Caki2 (cell line): ENCODE data around the gene ASCL1. TPM values are rescaled to one million over a fixed set of nuclear protein-coding genes. Genes with fewer than 3 reads are reported as not detected.

Experiments used
- DNase-seq: peaks from one replicate; pipeline ENCODE4 v3.0.0-alpha.2; 2015; ENCODE audit warnings: low read depth
- in situ Hi-C: cut with HindIII; loops from 2 replicates; pipeline ENCODE4 v1.10.0; 2016; ENCODE audit warnings: low sequenced_read_pairs, low pct_unique_long_range_greater_than_20kb, mixed read lengths
- total RNA-seq: library from RNA; depleted of rRNA; stranded (reverse); fragments of >200 nt; shearing (Covaris generic); gene quantifications from 2 replicates; pipeline ENCODE4 v1.2.3, GENCODE V29; 2014; ENCODE audit warnings: low replicate concordance; rRNA removed

Gene ASCL1
- total RNA-seq, 1 experiment from 2014 or later, result not detected

GRCh38 chr12:102966200-102966863 lies 8.9 kb downstream of the ASCL1 start:
- no peak for DNase-seq
- in situ Hi-C loops, result no loop called here

GRCh38 chr12:102970780-102971179 lies 13.3 kb downstream of the ASCL1 start:
- in situ Hi-C loops, result no loop called here

GRCh38 chr12:102971227-102971626 lies 13.8 kb downstream of the ASCL1 start:
- no peak for DNase-seq
- in situ Hi-C loops, result no loop called here

More at GRCh38 chr12:102970780-102971179, 13.3 kb downstream of the ASCL1 start:
- DNase-seq, result no peak

GRCh38 chr12:102973583-102973982 lies 16.1 kb downstream of the ASCL1 start:
- DNase-seq, result no peak
- in situ Hi-C loops, result no loop called here

DNA sequence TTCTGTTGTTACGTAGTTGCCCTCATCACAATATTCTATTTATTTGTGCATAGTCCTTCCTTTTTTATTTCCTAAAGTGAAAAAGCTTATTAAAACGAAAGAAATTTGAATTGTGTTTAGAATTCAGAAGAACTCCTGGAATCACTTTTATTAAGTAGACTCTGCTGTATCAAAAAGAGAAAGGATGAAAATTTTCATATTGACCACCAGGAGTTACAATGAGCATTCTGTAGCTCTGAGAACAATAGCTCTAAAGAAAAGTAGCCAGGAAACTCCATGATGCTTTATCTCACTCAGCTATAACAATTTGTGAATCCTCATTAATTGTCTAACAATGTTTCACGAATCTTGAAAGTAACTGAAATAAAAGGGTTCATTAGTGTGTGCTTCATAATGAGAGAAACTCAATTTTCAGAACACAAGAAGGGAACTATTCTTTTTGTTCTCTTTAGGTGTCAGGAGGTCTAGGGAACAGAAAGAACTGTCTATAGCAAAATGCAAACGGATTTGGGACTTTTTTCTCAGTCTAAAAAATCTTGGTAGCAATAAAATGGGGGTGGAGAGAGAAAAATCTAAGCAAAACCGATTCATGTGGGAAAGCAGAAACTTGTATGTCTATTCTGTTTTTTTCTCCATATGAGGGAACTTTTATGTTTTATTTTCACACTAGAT lies 19.3 kb downstream of the ASCL1 start:
- no peak for DNase-seq
- in situ Hi-C loops, result no loop called here

DNA sequence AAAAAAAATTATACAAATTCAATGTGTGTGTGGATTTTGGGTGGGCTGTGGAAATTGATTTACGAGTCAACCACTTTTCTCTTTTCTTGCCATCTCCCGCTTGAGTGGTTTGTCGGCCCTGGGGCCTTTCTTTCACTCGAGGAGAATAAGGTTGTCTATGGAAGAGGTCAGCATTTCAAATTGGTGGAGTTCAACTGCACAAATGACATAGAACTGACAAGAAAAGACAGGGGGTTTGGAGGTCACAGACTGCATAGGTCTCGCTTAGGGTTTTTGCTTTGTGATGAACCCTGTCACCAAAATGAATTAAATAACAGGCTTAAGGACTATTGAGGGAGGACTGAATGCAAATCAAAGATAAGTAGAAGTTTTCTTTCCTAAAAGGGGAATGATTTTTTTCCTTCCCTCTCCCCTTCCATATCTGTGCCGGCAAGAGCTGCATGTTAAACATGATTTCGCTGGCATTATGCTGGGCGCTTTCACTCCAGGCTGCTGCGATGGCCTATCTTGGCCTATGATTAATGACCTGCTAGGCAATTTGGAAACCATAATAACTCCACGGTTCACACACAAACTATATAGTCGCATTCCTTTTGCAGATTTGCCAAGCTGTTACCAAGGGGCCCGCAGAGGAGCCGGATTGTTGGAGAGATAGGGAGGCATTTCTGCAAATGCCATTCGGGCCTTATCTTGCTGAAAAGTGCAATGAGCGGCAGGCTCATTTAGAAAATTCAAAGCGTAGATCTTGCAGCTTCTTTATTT lies 20.7 kb downstream of the ASCL1 start:
- DNase-seq, result no peak
- in situ Hi-C loops, result no loop called here

DNA sequence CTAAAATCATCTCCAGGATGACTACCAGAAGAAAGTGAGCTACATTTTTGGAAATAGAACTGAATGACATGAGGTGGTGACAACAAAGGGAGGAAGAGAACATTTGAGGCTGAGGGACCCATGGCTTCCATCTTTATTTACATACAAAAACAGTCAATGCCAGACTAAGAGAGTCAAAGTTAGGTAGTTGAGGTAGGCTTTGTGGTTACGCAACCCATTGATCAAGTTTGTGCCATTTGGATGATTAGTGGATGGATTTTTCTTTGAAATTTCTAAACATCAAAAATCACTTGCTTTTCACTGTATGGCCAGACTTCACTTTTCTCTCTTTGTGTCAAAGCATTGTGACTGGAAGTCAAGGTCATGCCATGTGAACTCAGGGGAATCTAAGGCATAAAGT lies 22.9 kb downstream of the ASCL1 start:
- no peak for DNase-seq
- in situ Hi-C loops, result no loop called here

GRCh38 chr12:102990419-102990818 lies 32.9 kb downstream of the ASCL1 start:
- no peak for DNase-seq
- in situ Hi-C loops, result no loop called here

DNA sequence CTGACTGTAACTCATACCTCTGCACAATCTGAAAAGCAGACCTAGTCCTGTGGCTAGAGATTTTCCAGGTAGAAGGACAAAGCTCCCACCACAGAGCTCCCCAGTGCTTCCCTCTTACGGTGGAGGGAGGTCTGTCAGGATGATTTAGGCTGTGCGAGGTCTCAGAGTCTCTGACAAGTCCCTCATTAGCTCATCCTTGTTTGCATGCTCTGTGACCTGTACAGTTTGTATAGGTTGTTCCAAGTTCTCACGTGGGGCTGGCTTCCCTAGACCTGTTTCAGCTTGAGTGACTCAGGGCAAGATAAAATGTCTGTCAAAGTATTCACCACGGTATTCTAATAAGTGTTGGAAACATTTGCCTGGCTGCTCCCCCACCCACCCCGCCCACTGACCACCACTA lies 34.8 kb downstream of the ASCL1 start:
- no peak for DNase-seq
- in situ Hi-C loops, result no loop called here

DNA sequence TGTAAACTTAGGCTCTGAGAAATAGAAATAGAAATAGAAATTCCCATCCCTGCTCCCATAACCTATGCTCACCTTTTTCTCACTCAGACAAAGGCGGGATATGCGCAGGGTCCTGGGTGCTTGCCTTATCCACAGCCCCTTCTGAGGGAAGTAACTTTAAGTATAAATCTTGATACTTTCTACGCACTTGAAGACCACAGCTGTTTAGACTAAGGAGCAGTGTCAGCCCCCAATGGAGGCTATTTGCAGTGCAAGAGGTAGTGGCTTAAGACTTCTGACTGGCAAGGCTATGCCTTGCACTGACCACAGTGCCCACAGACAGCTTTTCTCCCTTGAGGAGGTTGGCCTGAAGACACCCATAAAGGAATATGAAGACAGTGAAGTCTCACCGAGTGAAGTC lies 35.2 kb downstream of the ASCL1 start:
- no peak for DNase-seq
- in situ Hi-C loops, result no loop called here

DNA sequence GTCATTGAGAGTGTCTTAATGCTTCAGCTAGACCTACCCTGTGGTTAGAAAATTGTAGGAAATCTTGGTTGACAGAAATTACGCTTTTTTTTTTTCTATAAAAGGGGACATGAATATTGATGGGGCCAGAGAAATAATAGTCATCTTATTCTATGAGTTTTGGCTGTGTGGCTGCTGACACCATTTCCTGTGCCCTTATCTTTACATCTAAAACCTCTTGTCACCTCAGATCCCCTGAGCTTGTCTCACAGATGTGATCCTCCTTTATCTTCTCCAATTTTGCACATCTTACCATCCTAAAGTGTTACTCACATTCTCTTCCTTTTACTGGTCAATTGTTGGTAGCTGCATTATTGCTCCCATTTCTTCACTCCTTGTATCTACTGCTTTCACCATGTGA lies 36.1 kb downstream of the ASCL1 start:
- in situ Hi-C loops, result no loop called here

GRCh38 chr12:102995372-102995771 lies 37.9 kb downstream of the ASCL1 start:
- in situ Hi-C loops, result no loop called here
- no peak for DNase-seq

More for the DNA sequence above, 36.1 kb downstream of the ASCL1 start:
- no peak for DNase-seq

Other genes with a start within 250 kb of the ASCL1 start
- not detected in 2 replicates for gene PAH, start 40.4 kb upstream of the ASCL1 start, total RNA-seq